Vagina (tissue), 2 donors: Measurements from ENCODE around the gene CNFN.

Experiments used
- POLR2A ChIP-seq, 2 donors: fragments of 450-650 bp; IDR thresholded peaks; one replicate each; pipeline ENCODE4 v1.6.1; 2017; ENCODE audit warnings: antibody characterized with exemption in 2 of 2, mild to moderate bottlenecking in 2 of 2, moderate library complexity in 2 of 2
- TF ChIP-seq, protein P1 (sequence below), 3 experiments: fragments of 450-650 bp in 2 of 3; fragments of 200-600 bp in 1 of 3; sonication (generic) in 1 of 3; IDR thresholded peaks; one replicate each; pipeline ENCODE4 v1.5.1; 2017 to 2019; ENCODE audit warnings: antibody characterized with exemption in 3 of 3, mild to moderate bottlenecking in 2 of 3, moderate library complexity in 2 of 3

DNA sequence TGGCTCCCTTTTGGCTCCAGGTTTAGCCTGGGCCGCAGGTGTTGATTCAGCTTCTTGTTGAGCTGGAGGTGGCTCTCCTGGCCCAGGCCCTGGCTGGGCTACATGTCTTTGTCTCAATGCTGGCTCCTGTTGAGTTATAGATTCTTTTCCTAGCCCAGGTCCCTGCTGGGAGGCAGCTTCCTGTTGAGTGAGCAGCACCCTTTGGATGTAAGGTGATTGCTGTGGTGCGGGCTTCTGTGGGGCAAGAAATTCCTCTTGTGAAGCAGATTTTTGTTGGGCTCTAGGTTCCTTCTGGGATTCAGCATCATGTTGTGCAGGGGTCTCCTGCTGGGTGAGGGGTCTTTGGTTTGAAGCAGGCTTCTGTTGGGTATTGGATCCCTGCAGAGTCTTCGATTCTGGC, 36.5 kb upstream of the CNFN start:
- TF ChIP-seq, protein P1, sequence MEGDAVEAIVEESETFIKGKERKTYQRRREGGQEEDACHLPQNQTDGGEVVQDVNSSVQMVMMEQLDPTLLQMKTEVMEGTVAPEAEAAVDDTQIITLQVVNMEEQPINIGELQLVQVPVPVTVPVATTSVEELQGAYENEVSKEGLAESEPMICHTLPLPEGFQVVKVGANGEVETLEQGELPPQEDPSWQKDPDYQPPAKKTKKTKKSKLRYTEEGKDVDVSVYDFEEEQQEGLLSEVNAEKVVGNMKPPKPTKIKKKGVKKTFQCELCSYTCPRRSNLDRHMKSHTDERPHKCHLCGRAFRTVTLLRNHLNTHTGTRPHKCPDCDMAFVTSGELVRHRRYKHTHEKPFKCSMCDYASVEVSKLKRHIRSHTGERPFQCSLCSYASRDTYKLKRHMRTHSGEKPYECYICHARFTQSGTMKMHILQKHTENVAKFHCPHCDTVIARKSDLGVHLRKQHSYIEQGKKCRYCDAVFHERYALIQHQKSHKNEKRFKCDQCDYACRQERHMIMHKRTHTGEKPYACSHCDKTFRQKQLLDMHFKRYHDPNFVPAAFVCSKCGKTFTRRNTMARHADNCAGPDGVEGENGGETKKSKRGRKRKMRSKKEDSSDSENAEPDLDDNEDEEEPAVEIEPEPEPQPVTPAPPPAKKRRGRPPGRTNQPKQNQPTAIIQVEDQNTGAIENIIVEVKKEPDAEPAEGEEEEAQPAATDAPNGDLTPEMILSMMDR (IDR thresholded peaks at IDR 0.05) = no peak
- TF ChIP-seq POLR2A (IDR thresholded peaks at IDR 0.05) = no peak
